Measurements from ENCODE around the gene SMPDL3B.
A peak's percentile ranks its signal among the peaks of the same experiment; 100 is the strongest.

Gene SMPDL3B

DNA sequence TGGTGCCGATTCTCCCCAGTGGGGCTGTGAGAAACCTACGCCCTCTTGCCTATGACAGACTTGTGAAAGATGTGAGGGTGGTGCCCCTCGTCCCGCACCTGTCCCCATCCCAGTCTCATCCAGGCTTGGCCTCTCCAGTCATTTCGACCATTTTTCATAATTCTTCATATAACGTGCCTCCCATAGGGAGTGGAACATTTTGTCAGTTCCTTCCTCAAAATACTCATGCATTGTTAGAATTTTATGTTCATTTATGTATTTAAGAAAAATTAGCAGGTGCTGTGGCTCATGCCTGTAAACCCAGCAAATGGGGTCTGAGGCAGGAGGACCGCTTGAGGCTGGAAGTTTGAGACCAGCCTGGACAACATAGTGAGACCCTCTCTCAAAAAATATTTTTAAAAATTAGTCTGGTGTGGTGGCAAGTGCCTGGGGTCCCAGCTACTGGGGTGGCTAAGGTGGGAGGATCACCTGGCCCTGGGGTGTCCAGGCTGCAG is 19.7 kb upstream of the SMPDL3B start:
- Histone ChIP-seq H3K4me2 (ENCODE audit: low read length) (peak overlapping the region; percentile 29), H3K4me3 (ENCODE audit: low read length) (peak overlapping the region; percentile 54), H3K4me1 (ENCODE audit: control insufficient read depth, insufficient read depth, low read length) (no peaks in the 10 kb centered on the region), H3K9ac (ENCODE audit: low read depth, low read length) (no peak overlapping the region), H3K36me3 (ENCODE audit: insufficient read depth, low read length) (peaks cover 5% of the 10 kb centered on the region), H3K9me3 (replicated peaks; ENCODE audit: low read length) (no peaks in the 10 kb centered on the region), H3K27me3 (ENCODE audit: control insufficient read depth, insufficient read depth, low read length) (peaks cover 11% of the 10 kb centered on the region)

DNA sequence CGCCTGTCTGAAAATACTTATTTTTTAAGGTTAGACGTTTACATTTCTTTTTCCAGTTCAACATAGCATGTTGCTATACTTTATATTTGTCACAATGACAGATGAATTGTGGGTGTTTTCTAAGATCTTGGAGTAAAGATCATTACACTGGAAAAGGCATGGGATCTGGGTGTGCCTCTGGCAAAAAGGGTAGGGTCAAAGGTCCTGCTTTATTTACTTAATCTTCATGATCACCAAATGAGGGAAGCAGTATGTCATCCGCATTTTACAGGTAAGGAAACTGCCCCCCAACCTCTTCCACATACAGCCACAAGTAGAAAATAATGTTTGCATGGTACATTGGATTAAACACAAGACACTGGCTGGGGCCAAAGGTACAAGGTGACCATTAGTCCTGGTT is 12.5 kb upstream of the SMPDL3B start:
- no peaks in the 10 kb centered on the region for H3K9me3 ChIP-seq (replicated peaks; ENCODE audit: low read length)
- H3K4me3 ChIP-seq (ENCODE audit: low read length): no peak overlapping the region
- no peak overlapping the region for H3K4me2 ChIP-seq (ENCODE audit: low read length)
- H3K9ac ChIP-seq (ENCODE audit: low read depth, low read length): no peak overlapping the region
- H3K27me3 ChIP-seq (ENCODE audit: control insufficient read depth, insufficient read depth, low read length): peaks cover 10% of the 10 kb centered on the region
- H3K4me1 ChIP-seq (ENCODE audit: control insufficient read depth, insufficient read depth, low read length): no peaks in the 10 kb centered on the region
- H3K36me3 ChIP-seq (ENCODE audit: insufficient read depth, low read length): no peaks in the 10 kb centered on the region

DNA sequence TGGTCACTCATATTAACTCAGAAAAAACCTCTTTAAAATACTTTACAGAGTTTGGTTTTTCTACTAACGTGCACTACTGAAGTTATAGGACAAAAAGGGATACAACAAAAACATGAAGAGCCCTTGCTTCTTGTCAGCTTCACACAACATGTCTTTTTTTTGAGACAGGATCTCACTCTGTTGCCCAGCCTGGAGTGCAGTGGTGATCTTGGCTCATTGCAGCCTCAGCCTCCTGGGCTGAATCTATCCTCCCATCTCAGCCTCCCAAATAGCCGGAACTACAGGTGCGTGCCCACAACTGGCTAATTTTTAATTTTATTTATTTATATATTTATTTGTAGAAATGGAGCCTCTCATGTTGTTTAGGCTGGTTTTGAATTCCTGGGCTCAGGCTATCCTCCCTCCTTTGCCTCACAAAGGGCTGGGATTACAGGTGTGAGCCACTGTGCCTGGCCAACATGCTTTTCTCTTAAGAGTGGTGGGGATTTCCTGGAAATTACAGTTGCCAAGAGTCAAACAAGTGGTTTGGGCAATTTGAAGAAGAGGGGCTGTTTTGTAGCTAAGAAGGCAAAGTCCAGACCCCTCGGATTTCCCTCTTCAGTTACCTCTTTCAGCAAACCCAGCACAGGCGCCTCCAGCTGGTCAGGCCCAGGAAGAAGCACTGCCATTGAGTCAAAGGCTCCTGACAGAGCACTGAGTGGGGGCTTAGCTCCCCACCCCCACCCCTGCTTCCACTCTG is 6.4 kb upstream of the SMPDL3B start:
- H3K36me3 ChIP-seq (ENCODE audit: insufficient read depth, low read length): no peaks in the 10 kb centered on the region
- no peak overlapping the region for H3K9ac ChIP-seq (ENCODE audit: low read depth, low read length)
- no peak overlapping the region for H3K4me3 ChIP-seq (ENCODE audit: low read length)
- no peaks in the 10 kb centered on the region for H3K9me3 ChIP-seq (replicated peaks; ENCODE audit: low read length)
- H3K4me1 ChIP-seq (ENCODE audit: control insufficient read depth, insufficient read depth, low read length): no peaks in the 10 kb centered on the region
- no peak overlapping the region for H3K4me2 ChIP-seq (ENCODE audit: low read length)
- H3K27me3 ChIP-seq (ENCODE audit: control insufficient read depth, insufficient read depth, low read length): no peaks in the 10 kb centered on the region

DNA sequence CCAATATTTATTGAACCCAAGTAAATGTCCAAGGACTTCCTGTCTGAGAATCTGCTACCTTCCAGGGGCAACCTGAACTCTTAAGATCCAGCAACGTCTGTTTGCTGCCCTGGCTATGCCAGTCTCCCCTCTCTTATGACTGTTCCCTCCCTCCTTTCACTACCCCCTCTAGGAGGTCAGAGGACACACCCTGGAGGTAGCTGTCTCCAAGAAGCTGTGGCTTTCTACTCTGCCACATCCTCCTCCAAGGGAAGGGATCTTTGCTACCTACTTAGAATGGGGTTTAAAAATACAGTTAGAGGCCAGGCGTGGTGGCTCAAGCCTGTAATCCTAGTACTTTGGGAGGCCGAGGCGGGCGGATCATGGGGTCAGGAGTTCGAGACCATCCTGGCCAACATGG is 3.6 kb upstream of the SMPDL3B start:
- H3K36me3 ChIP-seq (ENCODE audit: insufficient read depth, low read length): no peaks in the 10 kb centered on the region
- H3K9me3 ChIP-seq (replicated peaks; ENCODE audit: low read length): no peaks in the 10 kb centered on the region
- H3K4me3 ChIP-seq (ENCODE audit: low read length): no peak overlapping the region
- peaks cover 17% of the 10 kb centered on the region for H3K27me3 ChIP-seq (ENCODE audit: control insufficient read depth, insufficient read depth, low read length)
- peaks cover 4% of the 10 kb centered on the region for H3K4me1 ChIP-seq (ENCODE audit: control insufficient read depth, insufficient read depth, low read length)
- no peak overlapping the region for H3K9ac ChIP-seq (ENCODE audit: low read depth, low read length)
- H3K4me2 ChIP-seq (ENCODE audit: low read length): no peak overlapping the region

DNA sequence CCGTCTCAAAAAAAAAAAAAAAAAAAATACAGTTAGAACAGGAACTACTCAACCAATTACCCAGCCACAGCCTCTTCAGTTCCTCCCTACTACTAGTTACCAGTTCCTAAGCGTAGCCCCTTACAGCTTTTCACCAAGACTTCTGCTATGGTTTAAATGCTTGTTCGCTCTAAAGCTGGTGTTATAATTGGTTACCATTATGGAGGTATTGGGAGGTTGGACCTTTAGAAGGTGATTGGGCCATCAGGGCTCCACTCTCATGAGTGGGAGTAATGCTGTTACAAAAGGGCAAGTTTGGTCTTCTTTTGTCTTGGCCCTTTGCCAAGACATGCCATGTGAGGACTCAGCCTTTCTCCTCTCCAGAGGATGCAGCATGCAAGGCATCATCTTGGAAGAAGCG is 3.0 kb upstream of the SMPDL3B start:
- Histone ChIP-seq H3K4me1 (ENCODE audit: control insufficient read depth, insufficient read depth, low read length) (peaks cover 4% of the 10 kb centered on the region), H3K9ac (ENCODE audit: low read depth, low read length) (no peak overlapping the region), H3K36me3 (ENCODE audit: insufficient read depth, low read length) (no peaks in the 10 kb centered on the region), H3K4me3 (ENCODE audit: low read length) (no peak overlapping the region), H3K4me2 (ENCODE audit: low read length) (no peak overlapping the region), H3K27me3 (ENCODE audit: control insufficient read depth, insufficient read depth, low read length) (peaks cover 20% of the 10 kb centered on the region), H3K9me3 (replicated peaks; ENCODE audit: low read length) (no peaks in the 10 kb centered on the region)

DNA sequence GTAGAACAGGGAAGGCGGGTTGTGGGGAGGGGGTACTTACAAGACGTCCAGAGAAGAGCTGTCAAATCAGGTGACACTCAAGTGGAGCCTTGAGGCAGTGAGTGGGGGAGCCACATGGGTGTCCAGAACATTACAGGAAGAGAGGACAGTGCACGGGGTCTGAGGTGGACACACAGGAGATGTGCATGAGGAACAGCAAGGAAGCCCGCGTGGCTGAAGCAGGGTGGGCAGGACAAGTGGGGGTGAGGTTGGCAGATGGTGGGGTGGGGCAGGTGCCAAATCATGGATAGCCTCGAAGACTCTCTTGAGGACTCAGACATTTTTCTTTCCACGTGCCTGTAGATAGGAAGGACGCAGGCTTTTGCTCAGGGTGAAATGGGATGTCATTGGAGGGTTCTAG is 921 bp downstream of the SMPDL3B start:
- Histone ChIP-seq H3K4me1 (ENCODE audit: control insufficient read depth, insufficient read depth, low read length) (peaks cover 4% of the 10 kb centered on the region), H3K4me2 (ENCODE audit: low read length) (no peak overlapping the region), H3K36me3 (ENCODE audit: insufficient read depth, low read length) (no peaks in the 10 kb centered on the region), H3K4me3 (ENCODE audit: low read length) (no peak overlapping the region), H3K9ac (ENCODE audit: low read depth, low read length) (no peak overlapping the region), H3K27me3 (ENCODE audit: control insufficient read depth, insufficient read depth, low read length) (peaks cover 28% of the 10 kb centered on the region), H3K9me3 (replicated peaks; ENCODE audit: low read length) (no peaks in the 10 kb centered on the region)

DNA sequence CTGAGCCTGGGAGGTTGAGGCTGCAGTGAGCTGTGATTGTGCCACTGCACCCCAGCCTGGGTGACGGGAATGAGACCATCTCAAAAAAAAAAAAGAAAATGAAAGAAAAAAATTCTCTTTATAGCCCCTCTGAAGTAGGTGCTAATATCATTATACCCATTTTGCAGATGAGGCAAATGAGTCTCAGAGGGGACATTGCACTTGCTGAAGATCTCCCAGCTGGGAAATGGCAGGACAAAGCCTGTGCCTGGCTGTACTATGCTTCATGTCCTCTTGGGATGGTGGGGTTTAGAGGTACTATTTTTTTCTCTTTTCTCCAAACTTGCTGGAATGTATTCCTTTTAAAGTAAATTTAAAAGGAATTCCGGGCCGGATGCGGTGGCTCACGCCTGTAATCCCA is 1.6 kb downstream of the SMPDL3B start:
- H3K4me1 ChIP-seq (ENCODE audit: control insufficient read depth, insufficient read depth, low read length): peaks cover 4% of the 10 kb centered on the region
- no peak overlapping the region for H3K4me3 ChIP-seq (ENCODE audit: low read length)
- peaks cover 28% of the 10 kb centered on the region for H3K27me3 ChIP-seq (ENCODE audit: control insufficient read depth, insufficient read depth, low read length)
- no peak overlapping the region for H3K4me2 ChIP-seq (ENCODE audit: low read length)
- no peaks in the 10 kb centered on the region for H3K36me3 ChIP-seq (ENCODE audit: insufficient read depth, low read length)
- no peaks in the 10 kb centered on the region for H3K9me3 ChIP-seq (replicated peaks; ENCODE audit: low read length)
- no peak overlapping the region for H3K9ac ChIP-seq (ENCODE audit: low read depth, low read length)

DNA sequence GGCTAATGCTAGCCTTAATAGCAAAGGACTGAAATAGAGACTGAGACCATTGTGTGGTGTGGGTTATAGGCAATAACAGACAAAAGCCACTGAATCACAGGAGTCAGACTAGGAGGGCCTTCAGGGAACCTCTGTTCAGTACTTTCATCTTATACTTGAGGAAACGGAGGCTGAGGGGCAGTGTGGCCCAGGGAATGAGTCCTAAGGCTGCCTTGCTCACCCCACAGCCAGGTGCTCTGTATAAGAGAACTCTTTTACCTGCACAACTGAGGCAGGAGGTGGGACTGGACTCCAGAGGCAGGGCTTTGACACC is 2.7 kb downstream of the SMPDL3B start:
- Histone ChIP-seq H3K36me3 (ENCODE audit: insufficient read depth, low read length) (no peaks in the 10 kb centered on the region), H3K4me1 (ENCODE audit: control insufficient read depth, insufficient read depth, low read length) (peaks cover 4% of the 10 kb centered on the region), H3K9me3 (replicated peaks; ENCODE audit: low read length) (no peaks in the 10 kb centered on the region), H3K4me2 (ENCODE audit: low read length) (no peak overlapping the region), H3K9ac (ENCODE audit: low read depth, low read length) (no peak overlapping the region), H3K27me3 (ENCODE audit: control insufficient read depth, insufficient read depth, low read length) (peaks cover 28% of the 10 kb centered on the region), H3K4me3 (ENCODE audit: low read length) (no peak overlapping the region)

DNA sequence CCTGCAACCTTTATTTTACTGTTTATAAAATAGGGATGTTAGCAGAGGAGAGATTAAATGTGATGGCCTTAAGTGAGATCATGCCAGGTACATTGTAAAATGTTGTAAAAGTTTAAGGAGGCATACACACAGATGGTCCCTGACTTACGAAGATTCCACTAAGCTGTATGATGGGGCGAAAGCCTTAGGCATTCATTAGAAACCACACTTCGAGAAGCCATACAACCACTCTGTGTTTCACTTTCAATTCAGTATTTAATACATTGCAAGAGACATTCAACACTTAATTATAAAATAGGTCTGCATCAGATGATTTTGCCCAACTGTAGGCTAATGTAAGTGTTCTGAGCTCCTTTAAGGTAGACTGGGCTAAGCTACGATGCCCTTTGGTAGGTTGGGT is 3.7 kb downstream of the SMPDL3B start:
- peaks cover 4% of the 10 kb centered on the region for H3K4me1 ChIP-seq (ENCODE audit: control insufficient read depth, insufficient read depth, low read length)
- H3K36me3 ChIP-seq (ENCODE audit: insufficient read depth, low read length): no peaks in the 10 kb centered on the region
- H3K4me2 ChIP-seq (ENCODE audit: low read length): no peak overlapping the region
- H3K9ac ChIP-seq (ENCODE audit: low read depth, low read length): no peak overlapping the region
- H3K9me3 ChIP-seq (replicated peaks; ENCODE audit: low read length): no peaks in the 10 kb centered on the region
- H3K27me3 ChIP-seq (ENCODE audit: control insufficient read depth, insufficient read depth, low read length): peaks cover 28% of the 10 kb centered on the region
- no peak overlapping the region for H3K4me3 ChIP-seq (ENCODE audit: low read length)

DNA sequence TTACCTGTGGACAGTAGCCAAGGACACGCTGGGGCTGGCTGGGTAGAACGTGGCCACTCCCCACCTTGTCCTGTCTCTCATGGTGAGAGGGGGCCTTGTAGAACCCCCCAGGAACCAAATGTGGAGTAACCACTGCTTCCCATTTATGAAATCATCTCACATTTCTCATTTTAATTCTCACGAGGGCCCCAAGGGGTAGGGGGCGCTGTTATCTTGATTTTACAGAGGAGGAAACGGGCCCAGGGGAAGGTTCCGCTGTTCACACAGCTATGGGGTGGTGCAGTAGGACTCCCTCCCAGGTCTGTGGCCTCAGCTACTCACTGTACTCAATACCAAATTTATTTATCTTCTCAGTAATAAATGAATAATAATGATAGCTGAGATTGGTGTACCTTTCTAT is 5.5 kb downstream of the SMPDL3B start:
- Histone ChIP-seq H3K4me2 (ENCODE audit: low read length) (no peak overlapping the region), H3K36me3 (ENCODE audit: insufficient read depth, low read length) (no peaks in the 10 kb centered on the region), H3K4me3 (ENCODE audit: low read length) (no peak overlapping the region), H3K9me3 (replicated peaks; ENCODE audit: low read length) (no peaks in the 10 kb centered on the region), H3K27me3 (ENCODE audit: control insufficient read depth, insufficient read depth, low read length) (peaks cover 25% of the 10 kb centered on the region), H3K9ac (ENCODE audit: low read depth, low read length) (no peak overlapping the region), H3K4me1 (ENCODE audit: control insufficient read depth, insufficient read depth, low read length) (no peaks in the 10 kb centered on the region)

DNA sequence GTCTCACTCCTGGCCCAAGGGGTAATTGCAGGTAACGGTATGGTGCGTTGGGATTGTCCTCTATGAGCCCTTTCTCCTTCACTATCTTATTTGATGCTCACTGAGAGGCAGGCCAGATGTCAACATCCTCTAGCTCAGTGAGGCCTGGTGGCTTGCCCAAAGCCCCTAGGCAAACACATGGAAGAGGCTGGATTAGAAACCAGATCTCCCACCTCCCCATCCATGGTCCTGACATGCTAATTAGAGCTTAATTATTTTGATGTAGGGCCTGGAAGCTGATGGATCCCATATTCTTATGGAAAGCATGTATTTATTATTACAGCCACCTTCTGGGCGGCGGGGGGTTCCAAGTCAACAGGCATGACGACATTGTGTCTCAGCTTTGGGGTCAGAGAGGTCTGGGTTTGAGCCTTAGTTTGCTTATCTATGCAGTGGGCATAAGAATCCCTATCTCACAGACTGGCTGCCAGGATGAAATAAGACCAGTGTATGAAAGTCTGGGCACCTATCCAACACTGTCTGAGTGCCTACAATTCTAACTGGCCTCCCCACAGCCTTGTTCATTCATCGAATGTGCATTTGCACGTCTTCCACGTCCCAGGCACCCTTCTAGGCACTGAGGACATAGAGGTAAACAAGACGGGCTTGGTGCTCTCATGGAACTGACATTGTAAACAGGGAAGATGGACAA is 6.2 kb downstream of the SMPDL3B start:
- H3K36me3 ChIP-seq (ENCODE audit: insufficient read depth, low read length): no peaks in the 10 kb centered on the region
- no peaks in the 10 kb centered on the region for H3K9me3 ChIP-seq (replicated peaks; ENCODE audit: low read length)
- H3K4me3 ChIP-seq (ENCODE audit: low read length): no peak overlapping the region
- H3K4me1 ChIP-seq (ENCODE audit: control insufficient read depth, insufficient read depth, low read length): no peaks in the 10 kb centered on the region
- H3K9ac ChIP-seq (ENCODE audit: low read depth, low read length): no peak overlapping the region
- H3K27me3 ChIP-seq (ENCODE audit: control insufficient read depth, insufficient read depth, low read length): peaks cover 18% of the 10 kb centered on the region
- H3K4me2 ChIP-seq (ENCODE audit: low read length): no peak overlapping the region

All from skeletal muscle satellite cell (primary cell).